Keratinocyte (primary cell): ENCODE measurements around the gene VSIG2. TPM values are rescaled to one million over a fixed set of nuclear protein-coding genes. Genes with fewer than 3 reads are reported as not detected.

ENCODE experiments used
- DNase-seq: peaks from one replicate; pipeline ENCODE4 v3.0.0-alpha.2; 2011; ENCODE audit warnings: low read depth, missing footprints, low spot score
- FAIRE-seq: peaks from 2 replicates; lab custom pipeline; 2011; peaks lifted over from hg19 to GRCh38; lab: Jason Lieb, UNC
- H2AFZ ChIP-seq: 2 replicates; pipeline ENCODE4 v1.6.0; 2012; ENCODE audit warnings: low read length, control low read depth, inconsistent platforms; ENCODE audit not compliant: control insufficient read depth
- H3K27ac ChIP-seq: 2 replicates; pipeline ENCODE4 v1.5.1; 2011; ENCODE audit warnings: low read length; ENCODE audit not compliant: control insufficient read depth, insufficient read depth
- H3K27me3 ChIP-seq: 3 replicates; pipeline ENCODE4 v1.6.0; 2011; ENCODE audit warnings: low read length; ENCODE audit not compliant: control insufficient read depth, insufficient read depth; ENCODE audit errors: extremely low read depth
- H3K36me3 ChIP-seq, 2 experiments: 2 replicates in 1 of 2; 3 replicates in 1 of 2; pipeline ENCODE4 v1.5.1; 2011; ENCODE audit warnings: low read length in 2 of 2, mild to moderate bottlenecking in 1 of 2; ENCODE audit not compliant: control insufficient read depth in 2 of 2, insufficient read depth in 2 of 2; ENCODE audit errors: extremely low read depth in 1 of 2
- H3K4me1 ChIP-seq: 3 replicates; pipeline ENCODE4 v1.5.1; 2011; ENCODE audit warnings: low read length; ENCODE audit not compliant: control insufficient read depth, insufficient read depth; ENCODE audit errors: extremely low read depth
- H3K4me2 ChIP-seq: 3 replicates; pipeline ENCODE4 v1.6.0; 2011; ENCODE audit warnings: low read depth, low read length; ENCODE audit not compliant: control insufficient read depth, insufficient read depth; ENCODE audit errors: extremely low read depth
- H3K4me3 ChIP-seq, 3 experiments: fragments of 200-600 bp in 1 of 3; sonication (generic) in 1 of 3; 2 replicates in 2 of 3; 3 replicates in 1 of 3; pipeline ENCODE4 v1.5.1; 2011 to 2016; ENCODE audit warnings: low read length in 3 of 3, mild to moderate bottlenecking in 3 of 3, control low read depth in 2 of 3, inconsistent platforms in 1 of 3, low read depth in 1 of 3, mixed read lengths in 1 of 3, mixed run types in 1 of 3, moderate library complexity in 1 of 3; ENCODE audit not compliant: control insufficient read depth in 2 of 3, insufficient read depth in 2 of 3; ENCODE audit errors: extremely low read depth in 1 of 3
- H3K79me2 ChIP-seq: 2 replicates; pipeline ENCODE4 v1.6.0; 2012; ENCODE audit warnings: low read length; ENCODE audit not compliant: control insufficient read depth, insufficient read depth
- H3K9ac ChIP-seq: 3 replicates; pipeline ENCODE4 v1.6.0; 2011; ENCODE audit warnings: low read length; ENCODE audit not compliant: control insufficient read depth, insufficient read depth; ENCODE audit errors: extremely low read depth
- H3K9me1 ChIP-seq: 3 replicates; pipeline ENCODE4 v1.6.0; 2011; ENCODE audit warnings: low read length; ENCODE audit not compliant: control insufficient read depth, insufficient read depth; ENCODE audit errors: extremely low read depth
- H3K9me3 ChIP-seq: 2 replicates; pipeline ENCODE4 v1.5.1; 2012; ENCODE audit warnings: low read depth, low read length; ENCODE audit not compliant: control insufficient read depth
- H4K20me1 ChIP-seq: 3 replicates; pipeline ENCODE4 v1.6.0; 2011; ENCODE audit warnings: low read length; ENCODE audit not compliant: control insufficient read depth, insufficient read depth; ENCODE audit errors: extremely low read depth
- CTCF ChIP-seq, 3 experiments: IDR thresholded peaks in 1 of 3; conservative IDR thresholded peaks in 1 of 3; optimal IDR thresholded peaks in 1 of 3; 2 replicates in 2 of 3; 3 replicates in 1 of 3; pipeline versions ENCODE3 to v1.5.1; 2011; ENCODE audit warnings: low read length in 3 of 3, mild to moderate bottlenecking in 3 of 3, moderate library complexity in 2 of 3, control low read depth in 1 of 3, inconsistent platforms in 1 of 3; ENCODE audit not compliant: insufficient read depth in 2 of 3; ENCODE audit errors: extremely low read depth in 1 of 3
- EZH2 ChIP-seq: IDR thresholded peaks from one replicate; pipeline ENCODE4 v1.6.1; 2012; ENCODE audit warnings: inconsistent platforms, mild to moderate bottlenecking, low read length, moderate library complexity
- dilution Hi-C: fragments of 300-500 bp; cut with MboI; formaldehyde crosslinking; loops from one replicate; pipeline ENCODE4 v1.7.0; 2020; ENCODE audit warnings: low sequenced_read_pairs; ENCODE audit not compliant: extremely low pct_ligation_motif_present
- polyA minus RNA-seq, 3 experiments: library from RNA; depleted of rRNA, polyadenylated mRNA; stranded (reverse); fragments of >200 nt; gene quantifications; 1 replicate in 1 of 3; 2 replicates in 1 of 3; 3 replicates in 1 of 3; pipeline ENCODE4 v1.2.3, GENCODE V29; 2011
- polyA plus RNA-seq, 5 experiments: library from polyadenylated mRNA; depleted of rRNA in 3 of 5; stranded (reverse) in 3 of 5; stranded (forward) in 1 of 5; unstranded in 1 of 5; fragments of >200 nt; gene quantifications; 1 replicate in 1 of 5; 2 replicates in 3 of 5; 3 replicates in 1 of 5; pipeline versions ENCODE4 v1.2.1 to v1.2.3, GENCODE V29; 2011 to 2012; ENCODE audit warnings: missing spikeins in 2 of 5, low read depth in 1 of 5, low replicate concordance in 1 of 5

VSIG2 gene
- polyA plus RNA-seq = 0.08 TPM in 1 of 3 replicates, not detected in the others
- not detected for polyA plus RNA-seq (2011; ENCODE audit: low read depth)
- not detected in 2 replicates for polyA plus RNA-seq (2011; cell fraction: cytosol; rRNA removed)
- polyA plus RNA-seq (2011; cell fraction: nucleus; rRNA removed) = not detected in 2 replicates
- polyA plus RNA-seq (2012; ENCODE audit: low replicate concordance) = not detected in 2 replicates
- not detected in 3 replicates for polyA minus RNA-seq
- not detected for polyA minus RNA-seq (2011; cell fraction: cytosol; rRNA and poly(A)+ RNA removed)
- polyA minus RNA-seq (2011; cell fraction: nucleus; rRNA and poly(A)+ RNA removed) = not detected in 2 replicates

GRCh38 chr11:124751741-124752470 is at the start of gene VSIG2:
TSS of gene VSIG2 (minus strand) at chr11:124752255. CDS start at chr11:124752137, 118 bp downstream.
- no peak for FAIRE-seq
- H3K27me3 ChIP-seq = peaks cover 49% of the 10 kb centered on the region
- H3K4me3 ChIP-seq = no peak within 1 kb of the TSS

GRCh38 chr11:124801014-124801413 is 49.0 kb upstream of the VSIG2 start:
- peaks cover 20% of the 10 kb centered on the region for H3K4me1 ChIP-seq
- H3K4me3 ChIP-seq = peak overlapping the region; percentile 83 to 85 (median 84)
- FAIRE-seq = peak; percentile 20
- TF ChIP-seq CTCF (optimal IDR thresholded peaks at IDR 0.05 in 1 of 3, IDR thresholded peaks at IDR 0.05 in 1 of 3, conservative IDR thresholded peaks at IDR 0.05 in 1 of 3; ENCODE audit: extremely low read depth in 1 of 3, insufficient read depth in 2 of 3, low read length in 3 of 3) = no peak
- TF ChIP-seq EZH2 = no peak
- H2AFZ ChIP-seq = peak overlapping the region; percentile 88
- peak overlapping the region; percentile 53 for H3K27ac ChIP-seq
- no peaks in the 10 kb centered on the region for H3K36me3 ChIP-seq
- H3K79me2 ChIP-seq = peaks cover 35% of the 10 kb centered on the region
- H3K9me1 ChIP-seq = no peaks in the 10 kb centered on the region
- peaks cover 2% of the 10 kb centered on the region for H4K20me1 ChIP-seq
- no peaks in the 10 kb centered on the region for H3K27me3 ChIP-seq
- H3K9me3 ChIP-seq = no peaks in the 10 kb centered on the region
- peak overlapping the region; percentile 76 for H3K9ac ChIP-seq
- dilution Hi-C loops = no loop called here
- DNase-seq = no peak
- peak overlapping the region; percentile 84 for H3K4me2 ChIP-seq

More at GRCh38 chr11:124751741-124752470, at the start of gene VSIG2:
- H3K9me3 ChIP-seq = no peaks in the 10 kb centered on the region
- no peak within 1 kb of the TSS for H3K9ac ChIP-seq
- no peaks in the 10 kb centered on the region for H3K36me3 ChIP-seq
- TF ChIP-seq CTCF (optimal IDR thresholded peaks at IDR 0.05 in 1 of 3, IDR thresholded peaks at IDR 0.05 in 1 of 3, conservative IDR thresholded peaks at IDR 0.05 in 1 of 3; ENCODE audit: extremely low read depth in 1 of 3, insufficient read depth in 2 of 3, low read length in 3 of 3) = no peak
- TF ChIP-seq EZH2 = peak; percentile 40
- no peak within 1 kb of the TSS for H2AFZ ChIP-seq
- H3K4me1 ChIP-seq = no peaks in the 10 kb centered on the region
- H3K9me1 ChIP-seq = no peaks in the 10 kb centered on the region
- H3K4me2 ChIP-seq = no peak within 1 kb of the TSS
- no peak for DNase-seq
- no peaks in the 10 kb centered on the region for H3K79me2 ChIP-seq
- no peak within 1 kb of the TSS for H3K27ac ChIP-seq
- dilution Hi-C loops = no loop called here
- H4K20me1 ChIP-seq = no peaks in the 10 kb centered on the region
